RWPE1 (cell line): ENCODE data around the gene SLCO2B1.

Experiments
- CTCF ChIA-PET: fragments of 350-600 bp; sonication (Branson Sonifier 250); formaldehyde crosslinking; extraction: SDS; loops from one replicate; lab custom pipeline; 2021; lab: Yijun Ruan, JAX
- POLR2A ChIA-PET: fragments of 400-600 bp; formaldehyde crosslinking; extraction: SDS; loops from one replicate; lab custom pipeline; 2020; ENCODE audit warnings: antibody characterized with exemption; ENCODE audit not compliant: low non-redundant PET; lab: Yijun Ruan, JAX
- DNase-seq: peaks from one replicate; pipeline ENCODE4 v3.0.0; 2012; ENCODE audit warnings: low spot score
- H3K27ac ChIP-seq: fragments of 450-650 bp; 2 replicates; pipeline ENCODE4 v1.5.1; 2017
- TF ChIP-seq, protein P1 (sequence below): fragments of 450-650 bp; conservative IDR thresholded peaks from 2 replicates; pipeline ENCODE4 v1.5.1; 2017; ENCODE audit warnings: low read depth, mild to moderate bottlenecking

The SLCO2B1 gene

DNA sequence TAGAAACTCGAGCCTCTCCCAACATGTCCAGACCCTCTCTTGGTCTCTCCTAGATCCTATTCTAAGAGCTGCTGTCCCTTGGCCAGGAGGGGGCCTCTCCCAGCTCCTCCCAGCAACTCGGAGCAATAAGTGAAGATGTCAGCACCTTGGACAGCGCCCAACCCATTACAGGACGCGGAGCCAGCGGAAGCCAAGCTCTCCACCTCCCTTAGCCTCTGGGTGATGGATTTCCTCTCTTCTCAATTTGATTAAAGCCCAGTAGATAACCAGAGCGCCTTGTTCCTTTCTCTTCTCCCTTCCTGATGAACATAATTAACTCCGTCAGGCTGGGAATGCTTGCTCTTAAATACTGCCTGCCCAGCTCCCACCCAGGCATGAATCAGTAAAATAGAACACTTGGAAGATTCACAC lies 63.5 kb downstream of the SLCO2B1 start:
- peak; percentile 77 for DNase-seq
- POLR2A ChIA-PET = no interaction called here
- H3K27ac ChIP-seq = no peak overlapping the region
- TF ChIP-seq, protein P1, sequence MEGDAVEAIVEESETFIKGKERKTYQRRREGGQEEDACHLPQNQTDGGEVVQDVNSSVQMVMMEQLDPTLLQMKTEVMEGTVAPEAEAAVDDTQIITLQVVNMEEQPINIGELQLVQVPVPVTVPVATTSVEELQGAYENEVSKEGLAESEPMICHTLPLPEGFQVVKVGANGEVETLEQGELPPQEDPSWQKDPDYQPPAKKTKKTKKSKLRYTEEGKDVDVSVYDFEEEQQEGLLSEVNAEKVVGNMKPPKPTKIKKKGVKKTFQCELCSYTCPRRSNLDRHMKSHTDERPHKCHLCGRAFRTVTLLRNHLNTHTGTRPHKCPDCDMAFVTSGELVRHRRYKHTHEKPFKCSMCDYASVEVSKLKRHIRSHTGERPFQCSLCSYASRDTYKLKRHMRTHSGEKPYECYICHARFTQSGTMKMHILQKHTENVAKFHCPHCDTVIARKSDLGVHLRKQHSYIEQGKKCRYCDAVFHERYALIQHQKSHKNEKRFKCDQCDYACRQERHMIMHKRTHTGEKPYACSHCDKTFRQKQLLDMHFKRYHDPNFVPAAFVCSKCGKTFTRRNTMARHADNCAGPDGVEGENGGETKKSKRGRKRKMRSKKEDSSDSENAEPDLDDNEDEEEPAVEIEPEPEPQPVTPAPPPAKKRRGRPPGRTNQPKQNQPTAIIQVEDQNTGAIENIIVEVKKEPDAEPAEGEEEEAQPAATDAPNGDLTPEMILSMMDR = peak; percentile 16; the same call in 1 of the 2 replicates
- CTCF ChIA-PET = interaction anchor here (0.5 to 1.7 kb wide), 9 partner anchors 10 to 714 kb away, joined by 3 to 9 read pairs (median 3); partner anchors contain the start of gene TPBGL

DNA sequence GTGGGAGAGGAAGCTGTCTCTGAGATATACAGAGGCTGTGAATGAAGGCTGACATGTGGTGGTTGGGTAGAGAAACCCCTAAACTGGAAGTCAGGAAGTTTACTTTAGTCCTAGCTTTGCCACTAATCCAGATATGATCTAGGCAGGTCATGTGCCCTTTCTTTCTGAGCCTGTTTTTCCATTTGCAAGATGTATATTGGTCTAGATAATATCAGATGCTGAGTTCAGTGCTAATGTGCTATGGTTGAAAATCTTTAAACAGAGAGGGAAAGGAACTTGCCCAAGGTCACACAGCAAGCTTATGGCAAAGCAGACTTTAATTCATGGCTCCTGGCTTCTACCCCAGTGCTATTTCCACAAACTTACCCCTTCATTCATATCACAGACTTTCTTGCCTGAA lies 63.9 kb downstream of the SLCO2B1 start:
- DNase-seq = no peak
- no peak overlapping the region for H3K27ac ChIP-seq
- TF ChIP-seq, protein P1 = no peak
- ChIA-PET POLR2A (no interaction called here), CTCF (interaction anchor here (0.6 to 1.7 kb wide), 7 partner anchors 10 to 514 kb away, joined by 3 to 9 read pairs (median 3); no protein-coding TSS in a partner anchor)

DNA sequence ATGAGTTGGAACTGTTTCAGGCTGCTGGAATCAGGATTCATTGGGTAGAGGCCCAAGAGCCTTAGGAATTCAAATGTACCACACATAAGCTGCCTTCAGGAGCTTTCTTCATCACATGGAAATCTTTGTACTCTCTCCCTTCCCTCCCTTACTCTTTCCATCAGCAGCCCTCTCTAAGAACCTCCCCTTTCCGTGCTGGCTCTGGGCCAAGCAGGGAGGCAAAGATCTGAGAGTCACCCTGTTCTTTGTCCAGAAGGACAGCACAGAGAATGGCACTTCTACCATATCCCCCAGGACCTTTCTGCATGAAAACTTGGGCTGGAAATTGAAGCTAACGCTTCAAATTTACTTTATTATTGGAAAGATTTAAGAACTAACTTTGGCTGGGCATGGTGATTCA lies 69.0 kb downstream of the SLCO2B1 start:
- TF ChIP-seq, protein P1 = no peak
- POLR2A ChIA-PET = interaction anchor here (0.6 kb wide), 1 partner anchor 35 kb away, joined by 3 read pairs; no protein-coding TSS in a partner anchor
- H3K27ac ChIP-seq = no peak overlapping the region
- no peak for DNase-seq
- CTCF ChIA-PET = no interaction called here

DNA sequence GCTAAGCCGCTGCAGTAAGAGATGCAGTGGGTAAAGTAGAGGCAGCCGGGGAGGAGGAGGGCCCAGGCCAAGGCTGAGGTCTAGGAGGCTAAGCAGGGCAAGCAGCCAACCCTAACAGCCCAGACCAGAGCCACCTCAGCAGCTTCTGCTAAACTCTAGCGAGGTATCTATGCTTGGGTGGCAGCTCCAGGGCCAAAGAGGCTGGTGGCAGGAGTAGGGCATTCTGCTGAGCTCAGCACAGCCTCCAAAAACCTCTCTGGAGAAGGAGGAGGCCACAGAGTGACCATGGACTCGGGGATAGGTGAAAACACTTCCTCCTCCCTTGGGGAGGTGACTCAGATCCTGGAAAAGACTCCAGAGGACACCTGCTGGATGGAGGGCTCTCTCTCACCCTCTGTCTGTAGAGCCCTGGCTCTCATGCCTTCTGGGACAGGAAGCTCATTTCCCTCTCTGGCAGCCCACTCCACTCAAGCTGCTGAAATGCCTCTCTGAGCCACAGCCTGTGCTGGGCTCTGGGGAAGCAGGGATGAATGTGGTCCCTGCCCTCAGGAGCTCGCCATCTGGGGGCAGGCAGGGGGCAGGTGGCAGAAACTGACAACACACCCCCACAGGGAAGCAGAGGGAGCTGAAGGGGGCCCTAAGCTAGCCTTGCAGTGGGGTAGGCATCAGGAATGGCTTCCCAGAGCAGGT lies 73.2 kb downstream of the SLCO2B1 start:
- TF ChIP-seq, protein P1 = no peak
- CTCF ChIA-PET = no interaction called here
- no peak for DNase-seq
- POLR2A ChIA-PET = no interaction called here
- H3K27ac ChIP-seq = no peak overlapping the region

DNA sequence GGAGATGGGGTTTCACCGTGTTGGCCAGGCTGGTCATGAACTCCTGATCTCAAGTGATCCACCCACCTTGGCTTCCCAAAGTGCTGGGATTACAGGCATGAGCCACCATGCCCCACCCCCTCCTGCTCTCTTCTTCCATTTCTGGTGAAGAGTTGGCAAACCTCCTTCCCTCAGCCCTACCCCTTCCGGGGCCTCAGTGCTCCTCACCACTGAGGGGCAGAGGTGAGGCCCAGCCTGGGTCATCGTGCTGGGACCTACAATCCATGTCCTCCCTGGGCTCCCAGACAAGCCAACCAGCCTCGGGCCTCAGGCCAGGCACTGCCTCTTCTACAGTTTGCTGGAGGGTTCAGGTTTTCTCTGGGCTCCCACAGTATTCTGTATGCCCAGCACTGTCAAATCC lies 74.9 kb downstream of the SLCO2B1 start:
- H3K27ac ChIP-seq = no peak overlapping the region
- ChIA-PET CTCF (interaction anchor here (1.2 to 1.4 kb wide), 2 partner anchors 11 to 16 kb away, joined by 4 to 5 read pairs; no protein-coding TSS in a partner anchor), POLR2A (no interaction called here)
- TF ChIP-seq, protein P1 = no peak
- no peak for DNase-seq

DNA sequence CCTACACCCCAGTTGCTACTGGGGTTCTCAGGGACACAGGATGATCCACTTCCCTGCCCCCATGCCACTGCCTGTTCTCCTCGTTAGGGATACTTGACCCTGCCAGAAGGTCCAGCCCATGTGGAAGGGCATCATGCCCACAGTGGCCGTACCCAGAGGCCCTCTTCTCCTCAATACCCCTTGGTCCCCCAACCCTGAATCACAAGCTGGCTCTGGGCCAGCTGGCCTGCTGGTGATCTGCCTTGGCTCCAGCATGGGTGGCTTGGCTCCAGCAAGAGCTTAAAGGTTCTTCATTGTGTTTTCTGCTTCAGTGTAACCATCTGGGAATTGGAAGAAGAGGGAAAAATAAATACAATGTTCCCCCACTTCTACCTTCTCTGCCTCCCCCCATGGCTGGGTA lies 78.6 kb downstream of the SLCO2B1 start:
- H3K27ac ChIP-seq = no peak overlapping the region
- no peak for DNase-seq
- POLR2A ChIA-PET = no interaction called here
- TF ChIP-seq, protein P1 = no peak
- CTCF ChIA-PET = interaction anchor here (0.8 kb wide), 1 partner anchor 12 kb away, joined by 4 read pairs; the partner anchor contains the start of gene TPBGL
